Epithelial cell of esophagus (primary cell): ENCODE results near the gene USP4.
A peak's percentile ranks its signal among the peaks of the same experiment; 100 is the strongest.

Experiments used
- DNase-seq: peaks from one replicate; pipeline ENCODE4 v3.0.0; 2010; ENCODE audit warnings: low read depth
- H3K4me3 ChIP-seq: 2 replicates; pipeline ENCODE4 v1.5.1; 2011; ENCODE audit warnings: mild to moderate bottlenecking, low read length, control low read depth
- TF ChIP-seq, protein P1 (sequence below): IDR thresholded peaks from 2 replicates; pipeline ENCODE4 v1.5.1; 2011; ENCODE audit warnings: low read depth, mild to moderate bottlenecking, low read length, control low read depth, inconsistent platforms; ENCODE audit not compliant: insufficient read depth; ENCODE audit errors: missing control alignments

The USP4 gene

DNA sequence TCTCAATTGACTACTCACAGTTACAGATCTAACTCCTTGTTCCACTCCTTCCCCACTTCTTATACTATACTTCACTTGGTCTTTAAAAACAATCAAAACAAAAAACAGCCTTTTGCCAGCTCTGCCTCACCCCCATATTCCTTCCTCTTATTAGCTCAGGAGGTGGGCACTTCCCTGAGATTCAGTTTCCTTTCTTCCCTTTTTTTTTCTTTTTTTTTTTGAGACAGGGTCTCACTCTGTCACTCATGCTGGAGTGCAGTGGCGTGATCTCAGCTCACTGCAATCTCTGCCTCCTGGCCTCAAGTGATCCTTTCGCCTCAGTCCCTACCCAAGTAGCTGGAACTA, 69.7 kb downstream of the USP4 start:
- H3K4me3 ChIP-seq, result no peak overlapping the region
- TF ChIP-seq, protein P1, sequence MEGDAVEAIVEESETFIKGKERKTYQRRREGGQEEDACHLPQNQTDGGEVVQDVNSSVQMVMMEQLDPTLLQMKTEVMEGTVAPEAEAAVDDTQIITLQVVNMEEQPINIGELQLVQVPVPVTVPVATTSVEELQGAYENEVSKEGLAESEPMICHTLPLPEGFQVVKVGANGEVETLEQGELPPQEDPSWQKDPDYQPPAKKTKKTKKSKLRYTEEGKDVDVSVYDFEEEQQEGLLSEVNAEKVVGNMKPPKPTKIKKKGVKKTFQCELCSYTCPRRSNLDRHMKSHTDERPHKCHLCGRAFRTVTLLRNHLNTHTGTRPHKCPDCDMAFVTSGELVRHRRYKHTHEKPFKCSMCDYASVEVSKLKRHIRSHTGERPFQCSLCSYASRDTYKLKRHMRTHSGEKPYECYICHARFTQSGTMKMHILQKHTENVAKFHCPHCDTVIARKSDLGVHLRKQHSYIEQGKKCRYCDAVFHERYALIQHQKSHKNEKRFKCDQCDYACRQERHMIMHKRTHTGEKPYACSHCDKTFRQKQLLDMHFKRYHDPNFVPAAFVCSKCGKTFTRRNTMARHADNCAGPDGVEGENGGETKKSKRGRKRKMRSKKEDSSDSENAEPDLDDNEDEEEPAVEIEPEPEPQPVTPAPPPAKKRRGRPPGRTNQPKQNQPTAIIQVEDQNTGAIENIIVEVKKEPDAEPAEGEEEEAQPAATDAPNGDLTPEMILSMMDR, result no peak
- DNase-seq, result no peak

DNA sequence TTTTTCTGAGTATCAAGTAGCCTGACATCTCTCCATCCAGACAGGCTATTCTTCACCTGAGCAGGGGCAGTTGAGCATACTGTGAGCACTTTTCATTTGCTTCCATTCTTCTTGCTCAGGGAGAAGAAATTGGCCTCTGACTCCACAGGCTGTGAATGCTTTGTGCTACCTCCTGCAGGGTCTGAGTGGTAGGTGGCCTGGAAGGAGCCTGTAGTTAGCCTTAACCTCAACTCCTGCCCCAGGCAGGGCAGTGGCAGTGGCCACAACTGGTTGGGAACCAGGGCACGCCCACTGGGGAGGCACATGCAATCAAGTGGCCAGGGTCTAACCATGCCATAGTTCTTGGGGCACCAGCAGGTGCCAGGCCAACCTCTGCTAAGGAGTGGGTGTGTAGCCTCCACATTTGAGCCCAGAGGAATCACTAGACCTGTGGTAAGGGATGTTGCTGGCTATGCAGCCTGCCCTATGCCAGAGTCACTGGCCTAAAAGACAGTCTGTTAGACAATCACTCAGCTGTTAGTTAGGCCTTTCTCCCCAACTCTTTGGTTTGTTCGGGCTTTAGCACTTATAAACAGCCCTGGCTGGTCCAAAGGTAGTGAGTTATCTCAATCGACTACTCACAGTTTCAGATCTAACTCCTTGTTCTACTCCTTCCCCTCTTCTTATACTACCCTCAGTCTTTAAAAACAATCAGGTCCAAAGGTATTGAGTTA, 70.3 kb downstream of the USP4 start:
- TF ChIP-seq, protein P1, result no peak
- no peak for DNase-seq
- no peak overlapping the region for H3K4me3 ChIP-seq

DNA sequence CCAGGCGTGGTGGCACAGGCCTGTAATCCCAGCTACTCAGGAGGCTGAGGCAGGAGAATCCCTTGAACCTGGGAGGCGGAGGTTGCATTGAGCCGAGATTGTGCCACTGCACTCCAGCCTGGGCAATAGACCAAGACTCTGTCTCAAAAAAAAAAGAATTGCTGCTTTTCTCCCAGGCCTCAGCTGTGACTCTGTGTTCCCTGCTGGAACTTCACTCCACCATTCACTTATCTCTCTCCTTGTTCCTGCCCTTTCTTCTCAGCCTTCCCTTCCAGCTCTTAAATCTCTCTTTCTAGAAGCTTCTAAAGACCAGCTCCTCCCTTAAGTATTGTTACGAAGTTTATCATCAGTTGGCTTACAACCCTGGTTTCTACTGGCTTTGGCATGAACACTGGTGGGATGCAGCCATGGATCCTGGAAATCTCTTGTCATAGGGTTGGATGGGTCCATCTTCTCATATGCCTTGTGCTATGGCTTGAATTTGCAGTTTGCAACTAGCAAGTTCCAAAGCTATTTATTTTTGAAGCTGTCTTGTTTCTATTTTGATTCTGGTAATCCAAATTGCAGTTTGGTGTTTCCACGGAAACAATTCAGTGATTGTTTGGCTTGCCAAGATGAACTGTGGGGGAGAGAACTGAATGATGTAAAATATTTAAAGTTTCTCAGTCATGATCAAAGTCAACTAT, 73.3 kb downstream of the USP4 start:
- no peak overlapping the region for H3K4me3 ChIP-seq
- no peak for DNase-seq
- TF ChIP-seq, protein P1, result no peak

DNA sequence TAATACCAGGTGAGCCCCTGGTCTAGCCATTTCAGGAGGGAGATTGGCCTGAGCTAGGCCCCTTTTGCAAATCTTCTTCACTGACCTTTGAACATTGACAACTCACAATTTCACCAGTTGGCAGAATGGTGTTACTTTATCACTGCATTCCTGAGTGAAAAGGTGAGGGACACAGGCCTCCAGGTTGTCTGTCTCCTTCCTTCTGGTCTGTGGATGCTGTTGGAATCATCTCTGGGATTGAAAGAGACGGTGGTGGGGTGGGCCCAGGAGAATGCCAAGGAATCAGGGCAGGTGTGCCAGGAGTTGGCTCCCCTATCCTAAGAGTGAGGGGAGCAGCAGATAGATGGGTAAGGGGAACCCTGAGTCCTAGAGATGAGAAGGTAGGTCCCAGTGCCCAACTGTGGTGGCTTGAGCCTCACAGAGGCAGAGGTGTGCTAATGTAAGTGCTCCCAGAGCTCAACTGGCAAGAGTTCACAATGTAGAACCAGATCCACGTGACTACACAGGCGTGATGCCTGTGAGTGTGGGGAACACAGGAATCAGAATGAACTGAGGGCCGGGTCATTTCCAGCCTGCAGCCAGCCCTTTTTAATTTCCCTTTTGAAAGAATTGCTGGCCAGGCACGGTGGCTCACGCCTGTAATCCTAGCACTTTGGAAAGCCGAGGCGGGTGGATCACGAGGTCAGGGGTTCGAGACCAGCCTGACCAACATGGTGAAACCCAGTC, 74.0 kb downstream of the USP4 start:
- no peak overlapping the region for H3K4me3 ChIP-seq
- TF ChIP-seq, protein P1, result no peak
- DNase-seq, result no peak

DNA sequence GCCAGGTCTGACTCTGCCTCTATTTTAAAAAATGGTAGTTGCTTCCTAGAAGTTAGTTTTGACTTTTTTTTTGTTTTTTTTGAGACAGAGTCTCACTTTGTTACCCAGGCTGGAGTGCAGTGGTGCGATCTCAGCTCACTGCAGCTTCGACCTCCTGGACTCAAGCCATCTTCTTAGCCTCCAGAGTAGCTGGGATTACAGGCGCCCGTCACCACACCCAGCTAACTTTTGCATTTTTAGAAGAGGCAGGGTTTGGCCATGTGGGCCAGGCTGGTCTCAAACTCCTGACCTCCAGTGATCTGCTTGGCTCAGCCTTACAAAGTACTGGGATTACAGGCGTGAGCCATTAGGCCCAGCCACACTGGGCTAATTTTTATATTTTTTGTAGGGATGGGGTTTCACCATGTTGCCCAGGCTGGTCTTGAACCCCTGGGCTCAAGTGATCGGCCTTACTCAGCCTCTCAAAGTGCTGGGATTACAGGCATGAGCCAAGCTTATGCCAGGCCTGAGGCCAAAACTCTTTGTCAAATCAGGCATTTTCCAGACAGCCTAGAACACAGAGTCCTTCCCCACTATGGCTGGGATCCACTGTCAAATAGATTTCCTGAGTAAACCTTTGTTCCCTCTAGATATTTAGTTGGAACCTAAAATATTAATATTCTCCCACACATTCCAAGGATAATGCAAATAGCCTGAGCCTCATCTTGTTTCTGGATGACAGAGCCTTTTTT, 76.5 kb downstream of the USP4 start:
- H3K4me3 ChIP-seq, result no peak overlapping the region
- DNase-seq, result no peak
- TF ChIP-seq, protein P1, result no peak

DNA sequence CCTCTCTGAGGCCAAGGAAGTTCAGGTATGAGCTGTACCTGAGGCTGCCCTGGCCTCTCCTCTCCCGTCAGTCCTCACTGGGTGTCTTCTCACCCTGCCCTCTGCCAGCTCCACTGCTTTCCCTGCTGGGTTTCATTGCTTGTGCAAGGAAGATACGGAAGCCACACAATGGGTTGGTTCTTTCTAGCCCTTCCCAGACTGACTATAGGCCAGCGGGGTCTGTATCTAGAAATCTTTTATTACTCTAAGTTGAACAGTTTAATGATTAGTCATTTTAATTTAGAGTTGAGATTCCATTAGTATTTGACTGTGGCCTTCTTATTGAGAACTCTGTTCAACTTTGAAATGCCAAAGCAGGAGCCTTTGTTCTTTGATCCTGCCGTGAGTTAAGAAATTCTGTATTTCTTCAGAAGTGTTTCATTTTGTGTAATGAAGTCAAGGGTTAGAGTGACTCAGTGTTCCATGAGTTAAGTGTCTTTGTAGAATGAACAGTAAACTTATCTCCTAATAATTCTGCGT, 79.0 kb downstream of the USP4 start:
- DNase-seq, result peak; percentile 44
- H3K4me3 ChIP-seq, result no peak overlapping the region
- TF ChIP-seq, protein P1, result no peak
